ENCODE data around the gene KCNJ6. TPM values are rescaled to one million over a fixed set of nuclear protein-coding genes. Genes with fewer than 3 reads are reported as not detected.

Gene KCNJ6
- total and polyA plus RNA-seq, 8 donors, result 0.28 to 1.9 (median 0.55) TPM

- intact Hi-C loops (cut with DNase I), result no loop called here
- FAIRE-seq (no peak), ATAC-seq (no peak), DNase-seq (no peak)
- Histone ChIP-seq H3K9me3 (no peaks in the 10 kb centered on the region), H3K4me1 (no peaks in the 10 kb centered on the region), H3K4me3 (no peak overlapping the region), H3K27me3 (no peaks in the 10 kb centered on the region), H3K36me3 (no peaks in the 10 kb centered on the region), H3K27ac (no peak overlapping the region)
- TF ChIP-seq, protein P1, sequence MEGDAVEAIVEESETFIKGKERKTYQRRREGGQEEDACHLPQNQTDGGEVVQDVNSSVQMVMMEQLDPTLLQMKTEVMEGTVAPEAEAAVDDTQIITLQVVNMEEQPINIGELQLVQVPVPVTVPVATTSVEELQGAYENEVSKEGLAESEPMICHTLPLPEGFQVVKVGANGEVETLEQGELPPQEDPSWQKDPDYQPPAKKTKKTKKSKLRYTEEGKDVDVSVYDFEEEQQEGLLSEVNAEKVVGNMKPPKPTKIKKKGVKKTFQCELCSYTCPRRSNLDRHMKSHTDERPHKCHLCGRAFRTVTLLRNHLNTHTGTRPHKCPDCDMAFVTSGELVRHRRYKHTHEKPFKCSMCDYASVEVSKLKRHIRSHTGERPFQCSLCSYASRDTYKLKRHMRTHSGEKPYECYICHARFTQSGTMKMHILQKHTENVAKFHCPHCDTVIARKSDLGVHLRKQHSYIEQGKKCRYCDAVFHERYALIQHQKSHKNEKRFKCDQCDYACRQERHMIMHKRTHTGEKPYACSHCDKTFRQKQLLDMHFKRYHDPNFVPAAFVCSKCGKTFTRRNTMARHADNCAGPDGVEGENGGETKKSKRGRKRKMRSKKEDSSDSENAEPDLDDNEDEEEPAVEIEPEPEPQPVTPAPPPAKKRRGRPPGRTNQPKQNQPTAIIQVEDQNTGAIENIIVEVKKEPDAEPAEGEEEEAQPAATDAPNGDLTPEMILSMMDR (IDR thresholded peaks at IDR 0.05), result no peak
- 60 to 61% methylated on average over 2 of the region's 2 CpGs for WGBS, 2 donors
Observed at GRCh38 chr21:37945036-37945435, 28.8 kb upstream of the KCNJ6 start.

DNA sequence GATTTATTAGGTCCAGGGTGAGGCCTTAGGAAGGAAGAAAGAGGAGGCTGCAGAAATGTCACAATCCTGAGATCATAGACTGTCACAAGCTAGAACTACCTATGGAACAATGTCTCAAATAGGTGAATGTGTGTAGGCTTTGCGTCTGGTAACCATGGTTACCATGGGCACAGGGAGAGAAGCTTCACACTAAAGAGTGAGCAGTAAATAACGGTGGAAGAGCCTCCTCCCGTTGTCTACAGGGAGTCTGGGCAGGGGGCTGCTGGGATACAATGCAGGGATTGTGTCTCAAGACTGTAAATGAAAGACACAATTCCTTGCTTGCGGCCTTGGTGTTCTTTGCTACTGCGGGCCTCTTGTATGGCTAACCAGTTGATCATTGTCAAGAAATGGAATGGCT lies 28.2 kb upstream of the KCNJ6 start:
- Histone ChIP-seq H3K4me1 (no peaks in the 10 kb centered on the region), H3K36me3 (no peaks in the 10 kb centered on the region), H3K9me3 (no peaks in the 10 kb centered on the region), H3K27ac (no peak overlapping the region), H3K27me3 (no peaks in the 10 kb centered on the region), H3K4me3 (no peak overlapping the region)
- DNase-seq (no peak), FAIRE-seq (no peak), ATAC-seq (no peak)
- TF ChIP-seq, protein P1 (IDR thresholded peaks at IDR 0.05), result no peak
- intact Hi-C loops (cut with DNase I), result no loop called here
- WGBS, 2 donors, result 57 to 67% methylated on average over 5 of the region's 5 CpGs

- ATAC-seq (no peak), DNase-seq (no peak), FAIRE-seq (no peak)
- WGBS, 2 donors, result 32 to 44% methylated on average over 2 of the region's 2 CpGs
- Histone ChIP-seq H3K4me1 (no peaks in the 10 kb centered on the region), H3K27ac (no peak overlapping the region), H3K9me3 (no peaks in the 10 kb centered on the region), H3K36me3 (no peaks in the 10 kb centered on the region), H3K4me3 (no peak overlapping the region), H3K27me3 (no peaks in the 10 kb centered on the region)
- TF ChIP-seq, protein P1 (IDR thresholded peaks at IDR 0.05), result no peak
- intact Hi-C loops (cut with DNase I), result no loop called here
Observed at GRCh38 chr21:37940691-37941090, 24.4 kb upstream of the KCNJ6 start.

- no peaks in the 10 kb centered on the region for H3K4me1 ChIP-seq
- WGBS, 2 donors, result 64 to 75% methylated on average over 4 of the region's 4 CpGs
- no peak overlapping the region for H3K4me3 ChIP-seq
- ATAC-seq (no peak), FAIRE-seq (no peak), DNase-seq (no peak)
- H3K27ac ChIP-seq, result no peak overlapping the region
- H3K9me3 ChIP-seq, result no peaks in the 10 kb centered on the region
- TF ChIP-seq, protein P1 (IDR thresholded peaks at IDR 0.05), result no peak
- no peaks in the 10 kb centered on the region for H3K27me3 ChIP-seq
- intact Hi-C loops (cut with DNase I), result no loop called here
- H3K36me3 ChIP-seq, result no peaks in the 10 kb centered on the region
Observed at GRCh38 chr21:37939838-37940237, 23.6 kb upstream of the KCNJ6 start.

DNA sequence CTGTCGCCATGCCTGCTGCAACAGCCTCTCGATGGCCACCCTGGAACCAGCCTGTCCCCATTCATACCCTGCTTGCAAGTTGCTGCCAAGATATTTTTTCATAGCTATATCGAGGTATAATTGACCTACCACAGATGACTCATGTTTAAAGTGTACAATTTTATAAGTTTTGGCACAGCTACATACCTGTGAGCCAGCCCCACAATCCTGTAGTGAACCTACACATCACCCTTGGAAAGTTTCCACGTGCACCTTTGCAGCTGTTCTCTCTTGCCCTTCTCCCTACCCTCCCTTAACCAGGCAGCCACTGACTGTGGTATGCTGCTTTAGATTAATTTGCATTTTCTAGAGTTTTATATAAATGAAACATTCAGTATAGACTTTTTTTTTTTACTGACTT lies 23.0 kb upstream of the KCNJ6 start:
- ATAC-seq (no peak), FAIRE-seq (no peak), DNase-seq (no peak)
- TF ChIP-seq, protein P1 (IDR thresholded peaks at IDR 0.05), result no peak
- H3K4me3 ChIP-seq, result no peak overlapping the region
- no peaks in the 10 kb centered on the region for H3K36me3 ChIP-seq
- no peak overlapping the region for H3K27ac ChIP-seq
- H3K27me3 ChIP-seq, result no peaks in the 10 kb centered on the region
- no peaks in the 10 kb centered on the region for H3K9me3 ChIP-seq
- 60 to 67% methylated on average over 4 of the region's 4 CpGs for WGBS, 2 donors
- intact Hi-C loops (cut with DNase I), result no loop called here
- no peaks in the 10 kb centered on the region for H3K4me1 ChIP-seq

Measured in pancreas (tissue), 10 donors.